HG03135 (cell line): Measurements from ENCODE around the gene REC8.
"Not testable (repeated sequence)": the region's sequence is repeated elsewhere in the genome, so short reads cannot be mapped to it uniquely, and the experiment has no call there.

ENCODE experiments used
- ATAC-seq: cut with Tn5 transposase; IDR thresholded peaks from one replicate; pipeline ENCODE4 v1.9.1; 2021; ENCODE audit warnings: mild to moderate bottlenecking, moderate library complexity; ENCODE audit not compliant: unreplicated experiment

Gene REC8

DNA sequence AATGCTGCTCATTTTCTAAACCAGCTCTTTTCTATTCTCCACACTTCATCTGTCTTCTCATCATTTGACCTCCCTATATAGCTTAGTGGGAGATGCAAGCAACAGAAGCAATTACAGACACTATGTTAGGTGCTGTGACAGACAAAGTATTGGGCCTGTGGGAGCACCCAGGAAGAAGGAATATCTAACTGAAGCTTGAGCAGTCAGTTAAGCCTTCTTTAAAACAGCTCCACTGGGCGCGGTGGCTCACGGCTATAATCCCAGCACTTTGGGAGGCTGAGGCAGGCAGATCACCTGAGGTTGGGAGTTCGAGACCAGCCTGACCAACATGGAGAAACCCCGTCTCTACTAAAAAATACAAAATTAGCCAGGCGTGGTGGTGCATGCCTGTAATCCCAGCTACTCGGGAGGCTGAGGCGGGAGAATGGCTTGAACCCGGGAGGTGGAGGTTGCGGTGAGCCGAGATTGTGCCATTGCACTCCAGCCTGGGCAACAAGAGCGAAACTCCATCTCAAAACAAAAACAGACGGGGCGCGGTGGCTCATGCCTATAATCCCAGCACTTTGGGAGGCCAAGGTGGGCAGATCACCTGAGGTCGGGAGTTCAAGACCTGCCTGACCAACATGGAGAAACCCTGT lies 31.5 kb downstream of the REC8 start:
- ATAC-seq, result not testable (repeated sequence)

GRCh38 chr14:24204163-24205146 lies 32.6 kb downstream of the REC8 start:
- ATAC-seq, result no peak

- no peak for ATAC-seq
These were observed 34.6 kb downstream of the REC8 start for GRCh38 chr14:24206260-24207103.

- no peak for ATAC-seq
These were observed 35.2 kb downstream of the REC8 start for GRCh38 chr14:24207104-24207551.

DNA sequence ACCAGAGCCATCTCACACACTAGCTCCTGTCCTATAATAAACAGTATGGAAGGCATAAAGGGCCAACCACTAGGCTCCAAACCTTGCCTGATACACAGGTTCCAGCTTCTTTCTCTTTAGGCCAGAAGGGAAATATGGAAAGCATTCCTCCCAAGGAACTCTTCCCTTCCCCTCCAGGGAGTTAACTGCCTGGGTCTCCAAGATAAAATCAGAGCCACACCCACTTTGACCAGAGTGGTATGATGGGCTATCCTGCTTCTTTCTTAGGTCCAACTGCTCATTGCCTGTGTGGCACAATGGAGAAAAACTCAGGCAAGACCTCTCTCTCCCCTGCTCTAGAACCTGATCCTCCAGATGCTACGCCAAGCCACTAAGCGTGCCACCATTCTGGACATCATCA lies 35.7 kb downstream of the REC8 start:
- no peak for ATAC-seq

- ATAC-seq, result no peak
These were observed 39.4 kb downstream of the REC8 start for GRCh38 chr14:24211311-24211710.

- ATAC-seq, result peak; percentile 73
These were observed 41.3 kb downstream of the REC8 start, which contains the start of gene CHMP4A for GRCh38 chr14:24212924-24213865. Gene CHMP4A (minus strand): TSS chr14:24213488. CDS start chr14:24213439, 49 bp downstream.

DNA sequence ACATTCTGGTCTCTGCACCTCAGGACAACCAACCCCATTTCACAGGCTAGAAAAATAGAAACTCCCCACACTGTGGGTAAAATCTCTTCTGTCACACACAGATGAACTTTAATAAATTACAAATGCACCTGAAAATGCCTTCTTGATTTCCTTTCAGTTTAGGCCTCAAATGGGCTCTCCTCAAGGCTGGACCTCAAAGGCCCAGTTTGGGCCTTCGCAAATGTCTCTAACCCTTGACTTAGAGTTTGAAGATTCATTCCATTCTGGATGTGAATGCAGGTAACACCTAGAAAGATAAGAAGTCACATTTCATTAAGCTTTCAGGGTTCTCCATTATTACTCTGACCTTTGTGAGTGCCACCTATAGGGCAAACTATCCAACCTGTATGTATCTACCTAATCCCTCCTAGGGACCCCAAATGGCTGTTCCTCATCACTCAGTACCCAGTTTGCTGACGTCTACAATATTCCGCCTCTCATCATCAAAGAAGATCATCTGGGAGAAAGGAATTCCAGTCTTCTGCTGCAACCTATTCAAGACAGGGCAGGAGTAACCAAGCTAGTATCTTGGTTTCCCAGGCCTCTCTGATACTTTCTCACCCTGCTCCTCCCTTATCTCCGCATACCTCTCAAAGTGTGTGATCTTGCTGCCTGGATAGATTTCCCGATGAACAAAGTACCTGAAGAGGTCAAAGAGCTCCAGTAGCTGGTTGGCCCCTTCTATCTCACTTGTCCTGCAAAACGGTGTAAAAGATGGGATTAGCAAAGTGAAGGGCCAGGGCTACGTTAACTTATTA lies 42.2 kb downstream of the REC8 start:
- ATAC-seq, result no peak

DNA sequence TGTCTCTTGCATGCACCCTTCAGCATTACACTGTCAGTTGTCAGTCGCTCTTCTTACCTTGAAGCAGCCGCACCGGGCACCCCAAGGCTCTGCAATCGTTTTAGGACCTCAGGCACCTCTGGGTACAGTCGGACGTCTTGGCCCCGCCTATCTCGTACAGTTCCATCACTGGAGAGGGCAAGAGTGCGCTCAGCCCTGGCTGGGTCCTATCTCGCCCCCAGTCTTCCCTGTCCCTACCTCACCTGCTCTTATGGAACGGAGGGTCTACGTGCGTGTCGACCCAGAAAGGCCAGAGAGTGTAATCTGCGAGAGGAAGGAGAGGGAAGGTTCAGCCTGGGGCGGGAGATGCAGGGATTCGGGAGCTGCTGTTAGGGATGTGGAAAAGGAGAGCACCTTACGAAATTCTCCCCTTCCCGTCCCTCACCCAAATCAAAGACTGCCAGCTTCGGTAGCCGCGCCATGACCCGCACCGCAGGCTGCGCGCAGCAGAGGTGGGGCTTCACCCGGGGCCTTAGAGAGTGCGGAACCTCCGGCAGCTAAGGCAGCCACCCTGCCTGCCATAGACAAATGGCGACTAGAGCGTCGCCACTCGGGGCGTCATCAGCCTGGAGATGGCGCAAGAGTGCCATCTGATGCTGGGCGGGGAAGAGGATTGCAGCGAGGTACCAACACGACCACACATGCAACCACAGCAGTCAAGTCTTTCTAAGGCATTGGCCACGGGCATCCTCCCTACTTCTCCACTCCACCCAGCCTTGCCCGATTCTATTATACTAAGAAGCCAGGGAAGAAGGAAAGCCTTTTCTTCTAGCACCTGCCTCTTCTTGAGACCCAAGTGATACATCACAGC lies 43.8 kb downstream of the REC8 start, which contains the start of gene MDP1:
MDP1 (minus strand) TSS at position 572 of the 850 bp plus-strand sequence; CDS start at position 461, 111 bp downstream.
- peak; percentile 64 for ATAC-seq

GRCh38 chr14:24216345-24216699 lies 44.4 kb downstream of the REC8 start:
- ATAC-seq, result no peak

GRCh38 chr14:24216876-24217275 lies 45.0 kb downstream of the REC8 start:
- not testable (repeated sequence) for ATAC-seq

- no peak for ATAC-seq
These were observed 47.2 kb downstream of the REC8 start for GRCh38 chr14:24219080-24219479.

DNA sequence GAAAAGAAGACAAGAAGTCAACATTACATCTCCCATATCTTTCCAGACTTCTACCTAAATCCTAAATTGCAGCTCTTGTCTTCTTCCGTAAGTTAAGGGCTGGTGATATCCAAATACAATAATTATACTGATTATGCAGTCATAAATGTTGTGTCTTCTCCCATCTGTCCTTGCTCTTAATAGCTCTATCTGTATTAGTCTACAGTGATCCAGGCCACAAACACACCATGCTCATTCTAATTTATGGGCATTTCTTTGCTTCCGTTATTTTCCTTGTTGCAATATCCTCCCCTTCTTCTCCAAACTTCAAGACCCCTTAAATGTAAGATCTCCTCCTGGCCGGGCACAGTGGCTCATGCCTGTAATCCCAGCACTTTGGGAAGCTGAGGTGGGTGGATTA lies 47.6 kb downstream of the REC8 start:
- no peak for ATAC-seq

- not testable (repeated sequence) for ATAC-seq
These were observed 51.1 kb downstream of the REC8 start for GRCh38 chr14:24222987-24223386.

GRCh38 chr14:24224618-24225071 lies 52.8 kb downstream of the REC8 start:
- no peak for ATAC-seq

DNA sequence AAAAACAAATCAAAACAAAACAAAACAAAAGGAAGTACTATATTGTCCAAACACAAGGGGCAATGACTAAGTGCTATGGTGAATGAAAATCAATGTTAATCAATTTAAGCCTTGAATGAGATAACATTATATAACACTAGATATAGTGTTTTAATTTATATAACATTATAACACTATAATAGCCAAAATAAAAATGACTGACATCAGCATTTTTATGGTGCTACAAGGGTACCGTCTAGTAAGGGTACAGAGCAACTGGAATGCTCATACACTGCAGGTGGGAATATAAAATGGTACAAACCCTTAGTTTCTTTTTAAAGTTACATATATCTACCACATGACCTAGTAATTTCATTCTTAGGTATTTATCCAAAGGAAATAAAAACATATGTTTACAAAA lies 54.6 kb downstream of the REC8 start:
- ATAC-seq, result no peak

- ATAC-seq, result no peak
These were observed 57.0 kb downstream of the REC8 start for GRCh38 chr14:24228902-24229301.
